ENCODE data around the gene ITGAE.
"Not testable (repeated sequence)": the region's sequence is repeated elsewhere in the genome, so short reads cannot be mapped to it uniquely, and the experiment has no call there.

The ITGAE gene

GRCh38 chr17:3800362-3801271, at the start of gene ITGAE:
Gene ITGAE, minus strand, starts transcription at chr17:3801188. Its CDS starts 44 bp downstream, at chr17:3801144.
- no peak for DNase-seq (ENCODE audit: low read depth)

- DNase-seq (ENCODE audit: low read depth), result no peak
Measured at GRCh38 chr17:3848229-3848835, 47.3 kb upstream of the ITGAE start.

GRCh38 chr17:3847165-3847670, 46.2 kb upstream of the ITGAE start:
- no peak for DNase-seq (ENCODE audit: low read depth)

- DNase-seq (ENCODE audit: low read depth), result no peak
Measured at GRCh38 chr17:3846437-3847164, 45.6 kb upstream of the ITGAE start.

DNA sequence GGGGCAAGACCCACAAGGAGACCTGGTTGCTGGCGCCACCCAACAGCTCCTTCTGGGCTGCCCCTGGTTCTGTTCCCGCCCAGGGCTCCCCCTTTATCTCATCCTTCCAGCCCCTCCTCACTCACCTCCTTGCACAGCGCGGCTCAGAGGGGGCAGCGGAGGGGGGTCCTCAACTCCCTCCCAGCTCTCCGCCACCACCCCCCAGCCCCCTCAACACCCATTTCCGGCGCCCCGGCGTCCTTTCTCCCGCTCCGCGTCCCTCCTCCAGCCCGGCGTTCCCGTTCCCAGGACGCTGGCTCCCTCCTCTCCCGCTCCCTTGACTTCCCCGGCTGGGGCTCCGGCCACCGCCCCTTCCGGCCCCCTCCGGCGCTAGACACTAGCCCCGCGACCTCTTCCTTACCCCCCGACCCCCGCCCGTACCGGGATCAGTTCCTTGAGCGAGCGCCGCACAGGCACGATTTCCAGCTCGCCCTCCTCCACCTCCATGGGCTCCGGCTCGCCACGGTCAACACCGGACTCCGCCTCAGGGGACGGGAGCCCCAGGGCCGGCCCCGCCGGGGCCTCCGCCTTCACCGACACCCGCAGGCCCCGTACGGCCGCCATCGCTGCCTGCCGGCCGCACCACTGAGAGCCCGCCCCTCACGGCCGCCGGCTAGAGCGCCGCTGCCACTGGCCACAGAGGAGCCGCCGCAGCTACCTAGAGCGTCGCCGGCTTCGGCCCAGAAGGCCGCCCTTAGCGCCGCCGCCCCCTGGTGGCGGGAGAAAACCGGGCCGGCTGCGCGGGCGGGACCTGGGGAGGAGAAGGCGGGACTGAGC, 44.8 kb upstream of the ITGAE start, which contains the start of gene NCBP3:
Gene NCBP3 (minus strand): TSS at position 626 of the 816 bp plus-strand sequence. CDS start 23 bp downstream, at position 603.
- peak; percentile 93 for DNase-seq (ENCODE audit: low read depth)

- DNase-seq (ENCODE audit: low read depth), result peak; percentile 40
Measured at GRCh38 chr17:3845291-3845620, 44.3 kb upstream of the ITGAE start.

- DNase-seq (ENCODE audit: low read depth), result not testable (repeated sequence)
Measured at GRCh38 chr17:3844556-3844955, 43.6 kb upstream of the ITGAE start.

- DNase-seq (ENCODE audit: low read depth), result peak; percentile 36
Measured at GRCh38 chr17:3843935-3844516, 43.0 kb upstream of the ITGAE start.

GRCh38 chr17:3838206-3838605, 37.2 kb upstream of the ITGAE start:
- no peak for DNase-seq (ENCODE audit: low read depth)

GRCh38 chr17:3836551-3836950, 35.6 kb upstream of the ITGAE start:
- no peak for DNase-seq (ENCODE audit: low read depth)

GRCh38 chr17:3835410-3836229, 34.6 kb upstream of the ITGAE start:
- no peak for DNase-seq (ENCODE audit: low read depth)

GRCh38 chr17:3834811-3835210, 33.8 kb upstream of the ITGAE start:
- no peak for DNase-seq (ENCODE audit: low read depth)

GRCh38 chr17:3828852-3829232, 27.9 kb upstream of the ITGAE start:
- DNase-seq (ENCODE audit: low read depth), result no peak

- DNase-seq (ENCODE audit: low read depth), result no peak
Measured at GRCh38 chr17:3828151-3828851, 27.3 kb upstream of the ITGAE start.

GRCh38 chr17:3827124-3827773, 26.3 kb upstream of the ITGAE start:
- DNase-seq (ENCODE audit: low read depth), result peak; percentile 35

- DNase-seq (ENCODE audit: low read depth), result no peak
Measured at GRCh38 chr17:3826191-3826590, 25.2 kb upstream of the ITGAE start.

DNA sequence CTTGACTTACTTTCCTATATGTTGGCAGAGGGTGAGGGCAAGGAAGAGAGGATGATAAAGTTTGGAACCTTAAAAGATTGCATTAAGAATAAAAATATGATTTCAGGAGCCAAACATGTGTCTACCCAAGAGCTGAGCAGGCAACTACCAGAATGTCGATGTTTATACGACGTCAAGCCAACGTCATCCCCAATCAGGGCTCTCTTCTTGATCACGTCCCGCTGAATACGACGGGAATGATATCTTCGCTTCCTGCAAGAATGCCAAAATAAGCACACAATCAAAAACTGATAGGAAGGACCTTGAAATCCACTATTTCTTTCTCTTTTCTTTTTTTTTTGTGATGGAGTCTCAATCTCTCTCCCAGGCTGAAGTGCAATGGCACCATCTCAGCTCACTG, 20.1 kb upstream of the ITGAE start:
- no peak for DNase-seq (ENCODE audit: low read depth)

GRCh38 chr17:3818786-3819185, 17.8 kb upstream of the ITGAE start:
- no peak for DNase-seq (ENCODE audit: low read depth)

Measured in activated T-cell treated with anti-CD3 and anti-CD28 coated beads for 48 hours (primary cell).